Measurements from ENCODE around the gene PRKCH. TPM values are rescaled to one million over a fixed set of nuclear protein-coding genes. Genes with fewer than 3 reads are reported as not detected.

Gene PRKCH
- total and polyA plus RNA-seq, 2 experiments from 2014 or later: 2.4 to 3.5 TPM

DNA sequence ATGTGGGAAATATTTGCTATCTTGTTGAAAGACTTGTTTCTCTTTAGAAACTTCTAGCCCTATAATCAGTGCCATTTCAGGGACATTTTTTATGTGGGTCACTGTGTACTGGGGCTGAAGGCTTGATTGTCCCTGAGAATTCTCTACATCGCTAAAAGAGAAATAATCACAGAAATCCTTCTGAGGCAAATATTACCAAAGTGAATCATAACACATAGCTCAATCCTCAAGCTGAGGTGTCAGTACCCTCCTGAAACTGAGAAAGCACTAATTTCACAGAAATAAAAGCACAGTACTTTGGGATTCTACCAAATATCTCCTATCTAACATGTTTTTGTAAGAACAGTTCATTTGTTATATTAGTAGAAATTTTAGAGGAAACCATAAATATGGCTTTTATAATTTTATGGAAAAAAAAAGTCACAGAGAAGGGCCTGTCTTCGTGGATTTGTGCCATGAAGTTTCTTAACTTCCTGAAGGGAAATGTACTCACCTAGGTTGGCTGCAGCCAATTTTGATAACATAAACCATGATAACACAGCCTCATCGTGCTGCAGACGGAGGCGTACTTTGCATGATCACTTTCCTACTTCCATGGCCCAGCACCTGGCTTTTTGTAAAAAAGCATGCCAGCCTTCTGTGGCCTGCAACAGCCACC is 210.2 kb downstream of the PRKCH start:
- peak overlapping the region; percentile 50 for H3K4me2 ChIP-seq (ENCODE audit: unreplicated experiment)
- WGBS, 2 experiments (ENCODE audit: low coverage in 1 of 2, low lambda C conversion rate in 2 of 2, missing lambda C conversion rate in 2 of 2): 52 to 57% methylated on average over 5 of the region's 5 CpGs
- H3K36me3 ChIP-seq (ENCODE audit: low read depth): no peaks in the 10 kb centered on the region
- no peaks in the 10 kb centered on the region for H4K20me1 ChIP-seq (ENCODE audit: insufficient read depth)
- H3K4me3 ChIP-seq: no peak overlapping the region
- H3K79me2 ChIP-seq (ENCODE audit: insufficient read depth): peaks cover 15% of the 10 kb centered on the region; the same call in 1 of the 2 replicates
- peak overlapping the region; percentile 44 for H3K27ac ChIP-seq
- no peaks in the 10 kb centered on the region for H3K27me3 ChIP-seq (replicated peaks; ENCODE audit: insufficient read depth)
- peaks cover 81% of the 10 kb centered on the region for H3K4me1 ChIP-seq (ENCODE audit: insufficient read depth)
- no peaks in the 10 kb centered on the region for H3K9me2 ChIP-seq (ENCODE audit: insufficient read depth)
- H3K9ac ChIP-seq: peak overlapping the region; percentile 50
- TF ChIP-seq EZH2phosphoT487 (IDR thresholded peaks at IDR 0.05; ENCODE audit: insufficient read depth, low read depth): no peak
- TF ChIP-seq EZH2 (IDR thresholded peaks at IDR 0.05; ENCODE audit: insufficient read depth, poor library complexity, severe bottlenecking): no peak
- H2AFZ ChIP-seq: 0 out of 2 replicates have a peak overlapping the region, but pooled peaks have one; percentile 22
- in situ Hi-C loops (cut with MboI): no loop called here
- peak; percentile 48 for DNase-seq
- H3K9me3 ChIP-seq (ENCODE audit: low read depth): no peaks in the 10 kb centered on the region
- peaks cover 50% of the 10 kb centered on the region for H3F3A ChIP-seq (ENCODE audit: insufficient read depth)

DNA sequence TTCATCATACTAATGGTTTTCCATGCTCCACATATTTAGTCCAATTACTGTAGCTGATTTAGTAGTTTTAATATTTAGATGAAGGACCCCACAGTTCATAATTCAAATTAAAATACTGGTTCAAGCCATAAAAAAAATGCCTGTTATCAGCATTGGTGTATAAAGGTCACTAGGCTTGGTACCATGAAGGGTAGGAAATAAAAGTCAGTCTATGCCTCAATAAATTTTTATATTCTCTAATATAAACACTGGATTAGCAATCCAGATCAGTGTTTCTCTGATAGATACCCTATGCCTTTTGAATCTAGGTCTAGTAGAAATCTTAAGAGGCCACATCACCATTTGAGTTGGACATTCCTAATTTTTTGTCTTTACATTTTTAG is 210.7 kb downstream of the PRKCH start:
- Histone ChIP-seq H3K27me3 (replicated peaks; ENCODE audit: insufficient read depth) (no peaks in the 10 kb centered on the region), H3K4me3 (no peak overlapping the region), H3F3A (ENCODE audit: insufficient read depth) (peaks cover 55% of the 10 kb centered on the region), H3K9me3 (ENCODE audit: low read depth) (no peaks in the 10 kb centered on the region), H3K4me1 (ENCODE audit: insufficient read depth) (peaks cover 82% of the 10 kb centered on the region), H3K36me3 (ENCODE audit: low read depth) (no peaks in the 10 kb centered on the region), H3K9me2 (ENCODE audit: insufficient read depth) (no peaks in the 10 kb centered on the region), H3K9ac (no peak overlapping the region), H3K4me2 (ENCODE audit: unreplicated experiment) (peak overlapping the region; percentile 50), H3K27ac (peak overlapping the region; percentile 44), H4K20me1 (ENCODE audit: insufficient read depth) (no peaks in the 10 kb centered on the region), H2AFZ (no peak overlapping the region), H3K79me2 (ENCODE audit: insufficient read depth) (peaks cover 15% of the 10 kb centered on the region; the same call in 1 of the 2 replicates)
- TF ChIP-seq EZH2 (IDR thresholded peaks at IDR 0.05; ENCODE audit: insufficient read depth, poor library complexity, severe bottlenecking): no peak
- TF ChIP-seq EZH2phosphoT487 (IDR thresholded peaks at IDR 0.05; ENCODE audit: insufficient read depth, low read depth): no peak
- in situ Hi-C loops (cut with MboI): no loop called here
- DNase-seq: no peak

DNA sequence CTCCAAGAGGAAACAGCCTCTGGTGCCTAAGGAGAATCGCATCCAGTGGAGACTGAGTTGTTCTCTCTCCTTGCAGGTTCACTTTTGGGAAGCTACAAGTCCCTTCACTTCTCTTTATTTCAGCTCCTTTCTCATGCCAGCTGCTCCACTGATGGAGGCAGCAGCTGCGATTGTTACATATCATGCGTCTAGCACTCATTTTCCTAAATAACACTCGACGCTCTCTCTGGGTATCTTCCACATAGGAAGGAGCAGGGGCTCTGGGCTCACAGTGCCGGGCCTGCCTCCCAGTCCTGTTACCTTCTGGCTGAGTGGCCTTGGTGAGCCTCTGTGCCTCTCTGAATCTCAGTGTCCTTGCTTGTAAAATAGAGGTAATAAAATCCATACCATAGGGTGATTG is 211.4 kb downstream of the PRKCH start:
- Histone ChIP-seq H3K36me3 (ENCODE audit: low read depth) (no peaks in the 10 kb centered on the region), H2AFZ (no peak overlapping the region), H3F3A (ENCODE audit: insufficient read depth) (peaks cover 61% of the 10 kb centered on the region), H3K27me3 (replicated peaks; ENCODE audit: insufficient read depth) (no peaks in the 10 kb centered on the region), H3K9ac (no peak overlapping the region), H3K79me2 (ENCODE audit: insufficient read depth) (peaks cover 15% of the 10 kb centered on the region; the same call in 1 of the 2 replicates), H3K27ac (no peak overlapping the region), H3K4me3 (no peak overlapping the region), H3K9me3 (ENCODE audit: low read depth) (no peaks in the 10 kb centered on the region), H4K20me1 (ENCODE audit: insufficient read depth) (no peaks in the 10 kb centered on the region), H3K9me2 (ENCODE audit: insufficient read depth) (no peaks in the 10 kb centered on the region), H3K4me2 (ENCODE audit: unreplicated experiment) (no peak overlapping the region), H3K4me1 (ENCODE audit: insufficient read depth) (peaks cover 82% of the 10 kb centered on the region)
- in situ Hi-C loops (cut with MboI): no loop called here
- no peak for TF ChIP-seq EZH2phosphoT487 (IDR thresholded peaks at IDR 0.05; ENCODE audit: insufficient read depth, low read depth)
- WGBS, 2 experiments (ENCODE audit: low coverage in 1 of 2, low lambda C conversion rate in 2 of 2, missing lambda C conversion rate in 2 of 2): 85 to 88% methylated on average over 6 of the region's 6 CpGs
- no peak for DNase-seq

- Histone ChIP-seq H4K20me1 (ENCODE audit: insufficient read depth) (no peaks in the 10 kb centered on the region), H3K27ac (no peak overlapping the region), H3K4me1 (ENCODE audit: insufficient read depth) (peaks cover 83% of the 10 kb centered on the region), H3K9me3 (ENCODE audit: low read depth) (no peaks in the 10 kb centered on the region), H3F3A (ENCODE audit: insufficient read depth) (peaks cover 70% of the 10 kb centered on the region), H3K36me3 (ENCODE audit: low read depth) (no peaks in the 10 kb centered on the region), H3K4me3 (no peak overlapping the region), H3K9me2 (ENCODE audit: insufficient read depth) (no peaks in the 10 kb centered on the region), H2AFZ (no peak overlapping the region), H3K4me2 (ENCODE audit: unreplicated experiment) (peak overlapping the region; percentile 17), H3K79me2 (ENCODE audit: insufficient read depth) (peaks cover 15% of the 10 kb centered on the region; the same call in 1 of the 2 replicates), H3K9ac (no peak overlapping the region), H3K27me3 (replicated peaks; ENCODE audit: insufficient read depth) (no peaks in the 10 kb centered on the region)
- in situ Hi-C loops (cut with MboI): no loop called here
- WGBS, 2 experiments (ENCODE audit: low coverage in 1 of 2, low lambda C conversion rate in 2 of 2, missing lambda C conversion rate in 2 of 2): 86 to 87% methylated on average over 4 of the region's 4 CpGs
- no peak for TF ChIP-seq EZH2phosphoT487 (IDR thresholded peaks at IDR 0.05; ENCODE audit: insufficient read depth, low read depth)
- peak; percentile 48 for DNase-seq
Measured at GRCh38 chr14:61533513-61534255, 212.3 kb downstream of the PRKCH start.

Data from GM23248 (cell line).